Kasumi-1 (cell line): ENCODE measurements around the gene CSH1.
A peak's percentile ranks its signal among the peaks of the same experiment; 100 is the strongest.
"Not testable (repeated sequence)": the region's sequence is repeated elsewhere in the genome, so short reads cannot be mapped to it uniquely, and the experiment has no call there.

Experiments
- DNase-seq, 2 experiments: peaks; one replicate each; lab custom pipeline; 2025; lab: John Stamatoyannopoulos, UW

The CSH1 gene

DNA sequence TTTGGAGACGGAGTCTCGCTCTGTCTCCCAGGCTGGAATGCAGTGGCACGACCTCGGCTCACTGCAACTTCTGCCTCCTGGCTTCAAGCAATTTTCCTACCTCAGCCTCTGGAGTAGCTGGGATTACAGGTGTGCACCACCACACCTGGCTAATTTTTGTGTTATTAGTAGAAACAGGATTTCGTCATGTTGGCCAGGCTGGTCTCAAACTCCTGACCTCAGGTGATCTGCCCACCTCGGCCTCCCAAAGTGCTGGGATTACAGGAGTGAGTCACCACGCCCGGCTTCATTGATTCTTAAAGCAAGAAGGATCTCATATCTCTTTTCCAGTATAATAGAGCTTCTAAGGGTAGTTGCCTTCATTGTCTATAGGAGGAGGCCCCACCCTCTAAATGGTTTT is 8.4 kb upstream of the CSH1 start:
- not testable (repeated sequence) for DNase-seq

DNA sequence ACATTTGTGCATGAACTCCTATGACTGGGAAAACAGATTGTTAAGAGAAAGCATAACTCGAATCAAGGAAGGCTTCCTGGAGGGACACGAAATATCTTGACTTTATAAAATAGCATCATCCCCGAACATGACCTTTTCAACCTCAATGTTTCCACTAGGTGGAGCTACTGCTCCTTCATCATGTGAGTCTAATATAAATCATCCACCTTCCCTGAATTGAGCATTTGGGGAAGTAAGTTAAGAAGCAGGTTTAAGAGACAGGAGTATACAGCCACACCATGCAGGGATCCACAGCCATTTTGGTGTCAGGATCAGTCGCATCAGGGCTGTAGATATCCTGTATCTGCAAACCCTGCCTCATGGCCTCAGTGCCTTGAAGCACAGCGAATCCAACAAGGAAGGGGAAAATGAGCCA is 7.4 kb upstream of the CSH1 start:
- DNase-seq = peak; percentile 41 to 45

DNA sequence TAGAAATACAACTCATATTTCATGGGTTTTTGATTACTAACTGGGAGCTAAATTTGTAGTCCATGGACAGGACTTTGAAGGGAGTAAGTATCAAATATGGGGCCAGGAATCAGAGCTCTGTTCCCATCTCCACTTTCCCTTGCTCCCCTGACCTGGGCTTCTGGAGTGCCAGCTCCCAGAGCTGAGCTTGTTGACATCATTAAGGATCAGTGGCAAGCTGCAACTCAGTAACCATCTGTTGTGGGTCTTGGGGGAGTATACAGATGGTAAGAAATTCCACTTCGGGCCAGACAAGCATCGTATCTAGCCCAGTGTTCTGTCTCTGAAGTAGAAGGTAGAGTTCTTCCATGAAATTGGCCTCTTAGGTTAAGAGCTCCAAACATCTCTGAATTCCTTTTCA is 5.6 kb upstream of the CSH1 start:
- DNase-seq = not testable (repeated sequence)

DNA sequence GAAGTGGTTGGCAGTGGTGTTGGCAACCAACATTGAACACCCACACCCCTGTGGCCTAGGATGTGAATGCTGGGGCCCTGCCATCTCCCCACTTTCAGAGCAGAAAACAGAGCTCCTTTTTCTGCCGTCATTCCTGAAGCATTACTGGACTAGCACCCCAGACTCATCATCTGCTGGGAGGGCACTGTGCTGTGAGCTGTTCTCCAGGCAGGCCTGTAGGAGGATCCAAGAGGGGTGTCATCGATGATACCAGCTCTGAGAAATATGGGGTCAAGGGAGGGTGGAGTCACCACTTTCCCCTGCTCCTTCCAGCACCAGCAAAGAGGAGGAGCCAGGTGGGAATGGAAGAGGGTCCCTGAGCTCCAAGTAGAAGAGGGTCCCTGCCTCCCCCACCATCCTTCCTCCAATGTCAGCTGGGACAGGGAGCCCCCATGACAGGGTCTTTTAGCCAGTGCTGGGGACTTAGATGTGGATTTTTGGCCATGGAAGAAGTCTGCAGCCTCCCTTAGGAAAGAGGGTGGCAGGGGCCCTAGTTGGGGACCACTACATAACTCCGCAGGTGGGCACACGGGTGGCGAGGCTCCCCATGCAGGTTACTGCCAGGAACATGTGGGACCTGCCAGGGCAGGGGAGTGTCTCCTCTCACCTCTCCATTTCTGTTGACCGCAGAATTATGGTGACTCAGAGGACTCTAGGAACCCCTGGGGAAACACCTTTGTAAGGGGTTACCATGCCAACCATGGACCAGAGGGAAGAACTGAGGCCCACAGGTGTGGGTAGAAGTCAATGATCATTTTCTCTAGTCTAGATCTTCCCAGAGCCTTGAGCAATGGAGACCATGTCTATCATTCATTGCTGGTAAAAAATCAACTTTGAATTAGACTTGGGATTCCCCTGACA is 2.8 kb upstream of the CSH1 start:
- not testable (repeated sequence) for DNase-seq

DNA sequence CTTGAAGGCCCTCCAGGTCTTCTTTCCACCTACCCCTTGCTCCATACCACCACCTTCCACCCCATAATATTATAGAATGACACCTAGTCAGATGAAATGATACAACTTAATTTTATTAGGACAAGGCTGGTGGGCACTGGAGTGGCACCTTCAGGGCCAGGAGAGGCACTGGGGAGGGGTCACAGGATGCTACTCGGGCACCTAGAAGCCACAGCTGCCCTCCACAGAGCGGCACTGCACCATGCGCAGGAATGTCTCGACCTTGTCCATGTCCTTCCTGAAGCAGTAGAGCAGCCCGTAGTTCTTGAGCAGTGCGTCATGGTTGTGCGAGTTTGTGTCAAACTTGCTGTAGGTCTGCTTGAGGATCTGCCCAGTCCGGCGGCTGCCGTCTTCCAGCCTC is 1.6 kb downstream of the CSH1 start:
- not testable (repeated sequence) for DNase-seq

DNA sequence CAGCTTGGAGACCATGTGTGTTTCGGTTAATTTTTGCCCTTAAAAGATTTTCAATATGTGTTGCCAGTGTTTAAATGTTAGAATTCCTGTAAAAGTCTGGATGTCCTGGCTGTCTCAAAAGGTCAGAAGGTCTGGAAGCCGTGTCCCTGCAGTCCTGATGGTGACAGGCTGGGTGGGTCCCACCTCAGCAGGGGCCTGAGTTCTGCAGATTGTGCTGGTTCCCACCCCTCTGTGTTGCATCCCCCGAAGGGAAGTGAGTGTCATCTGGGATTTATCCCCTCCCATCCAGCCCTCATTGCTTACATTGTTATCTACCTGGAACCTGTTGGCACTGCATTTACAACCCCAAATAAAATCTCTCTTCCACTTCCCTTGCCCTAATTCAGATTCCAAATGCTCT is 2.4 kb downstream of the CSH1 start:
- DNase-seq = not testable (repeated sequence)

DNA sequence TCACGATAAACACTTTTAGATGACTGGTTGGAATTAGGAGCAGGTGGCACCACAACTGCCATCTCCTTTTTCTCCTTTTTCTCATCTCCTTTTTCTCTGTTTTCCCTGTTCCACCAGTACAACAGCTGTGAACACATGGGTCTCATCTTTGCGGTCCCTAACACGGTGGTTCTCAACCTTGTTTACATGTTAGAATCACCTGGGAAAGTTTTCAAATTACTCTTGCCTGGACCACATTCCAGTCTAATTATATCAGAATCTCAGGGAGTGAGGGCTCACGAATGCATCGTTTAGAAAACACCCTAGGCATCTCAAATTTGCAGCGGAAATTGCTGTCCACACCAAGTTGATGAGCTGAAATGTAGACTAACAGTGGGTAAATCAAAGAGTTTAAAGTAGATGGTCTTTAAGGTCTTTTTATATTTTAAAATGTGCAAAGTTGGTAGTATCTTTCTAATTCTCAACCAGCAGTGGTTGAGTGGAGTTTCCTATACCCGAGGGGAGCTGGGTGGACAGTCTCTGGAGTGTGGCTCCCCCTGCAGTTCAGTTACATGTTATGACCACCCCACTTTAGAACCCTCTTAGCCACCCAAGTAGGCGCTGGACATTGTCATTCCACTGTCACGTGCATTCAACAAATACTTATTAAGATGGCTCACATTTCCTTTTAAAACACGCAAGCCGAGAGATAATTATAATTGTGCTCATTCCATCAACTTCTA is 3.9 kb downstream of the CSH1 start:
- DNase-seq = not testable (repeated sequence)

DNA sequence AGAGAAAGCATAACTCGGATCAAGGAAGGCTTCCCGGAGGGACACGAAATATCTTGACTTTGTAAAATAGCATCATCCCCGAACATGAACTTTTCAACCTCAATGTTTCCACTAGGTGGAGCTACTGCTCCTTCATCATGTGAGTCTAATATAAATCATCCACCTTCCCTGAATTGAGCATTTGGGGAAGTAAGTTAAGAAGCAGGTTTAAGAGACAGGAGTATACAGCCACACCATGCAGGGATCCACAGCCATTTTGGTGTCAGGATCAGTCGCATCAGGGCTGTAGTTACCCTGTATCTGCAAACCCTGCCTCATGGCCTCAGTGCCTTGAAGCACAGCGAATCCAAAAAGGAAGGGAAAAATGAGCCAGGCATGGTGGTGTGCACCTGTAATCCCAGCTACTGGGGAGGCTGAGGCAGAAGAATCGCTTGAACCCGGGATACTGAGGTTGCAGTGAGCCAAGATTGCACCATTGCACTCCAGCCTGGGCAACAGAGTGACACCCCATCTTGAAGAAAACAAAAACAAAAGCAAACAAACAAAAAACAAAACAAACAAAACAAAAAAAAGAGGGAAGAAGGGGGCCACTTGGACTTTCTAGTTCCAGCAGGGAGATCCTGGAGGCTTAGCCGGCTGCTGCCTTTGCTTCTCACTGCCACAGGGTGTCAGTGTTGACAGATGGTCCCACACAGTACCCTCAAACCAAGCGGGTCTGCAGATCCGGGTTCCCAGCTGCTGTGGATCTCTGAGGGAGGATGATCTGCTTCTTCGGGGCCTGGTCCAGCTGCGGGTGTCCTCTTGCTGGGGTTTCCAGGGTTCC is 7.1 kb downstream of the CSH1 start:
- peak; percentile 55 to 60 for DNase-seq

DNA sequence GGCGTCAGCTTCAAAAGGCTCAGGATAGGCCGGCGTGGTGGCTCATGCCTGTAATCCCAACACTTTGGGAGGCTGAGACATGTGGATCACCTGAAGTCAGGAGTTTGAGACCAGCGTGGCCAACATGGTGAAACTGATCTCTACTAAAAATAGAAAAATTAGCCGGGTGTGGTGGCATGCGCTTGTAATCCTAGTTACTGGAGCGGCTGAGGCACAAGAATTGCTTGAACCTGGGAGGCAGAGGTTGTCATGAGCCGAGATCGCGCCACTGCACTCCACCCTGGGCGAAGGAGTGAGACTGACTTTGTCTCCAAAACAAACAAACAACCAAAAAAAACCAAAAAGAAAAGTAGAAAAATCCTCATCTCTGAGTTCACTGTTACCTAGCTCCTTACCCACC is 11.3 kb downstream of the CSH1 start:
- DNase-seq = not testable (repeated sequence)

DNA sequence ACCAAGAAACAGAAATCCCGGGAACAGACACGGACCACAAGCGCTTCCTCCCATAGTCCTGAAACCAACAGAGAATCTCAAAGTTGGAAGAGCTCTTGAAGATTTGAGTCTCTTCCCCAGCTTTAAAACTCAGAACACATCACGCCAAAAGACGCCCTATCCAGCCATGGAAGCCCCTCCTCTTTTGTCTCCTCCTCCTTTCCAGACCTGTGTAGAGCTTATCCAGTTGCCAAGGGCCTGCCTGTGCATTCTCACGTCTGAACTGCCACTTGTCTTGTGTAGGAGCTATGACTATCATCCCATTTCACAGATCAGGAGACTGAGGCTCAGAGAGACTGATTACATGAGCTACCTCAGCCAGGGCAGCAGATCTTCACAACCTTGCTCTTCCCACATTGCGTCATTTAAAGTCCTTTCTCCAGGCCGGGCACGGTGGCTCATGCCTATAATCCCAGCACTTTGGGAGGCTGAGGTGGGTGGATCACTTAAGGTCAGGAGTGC is 13.7 kb downstream of the CSH1 start:
- DNase-seq = not testable (repeated sequence)

DNA sequence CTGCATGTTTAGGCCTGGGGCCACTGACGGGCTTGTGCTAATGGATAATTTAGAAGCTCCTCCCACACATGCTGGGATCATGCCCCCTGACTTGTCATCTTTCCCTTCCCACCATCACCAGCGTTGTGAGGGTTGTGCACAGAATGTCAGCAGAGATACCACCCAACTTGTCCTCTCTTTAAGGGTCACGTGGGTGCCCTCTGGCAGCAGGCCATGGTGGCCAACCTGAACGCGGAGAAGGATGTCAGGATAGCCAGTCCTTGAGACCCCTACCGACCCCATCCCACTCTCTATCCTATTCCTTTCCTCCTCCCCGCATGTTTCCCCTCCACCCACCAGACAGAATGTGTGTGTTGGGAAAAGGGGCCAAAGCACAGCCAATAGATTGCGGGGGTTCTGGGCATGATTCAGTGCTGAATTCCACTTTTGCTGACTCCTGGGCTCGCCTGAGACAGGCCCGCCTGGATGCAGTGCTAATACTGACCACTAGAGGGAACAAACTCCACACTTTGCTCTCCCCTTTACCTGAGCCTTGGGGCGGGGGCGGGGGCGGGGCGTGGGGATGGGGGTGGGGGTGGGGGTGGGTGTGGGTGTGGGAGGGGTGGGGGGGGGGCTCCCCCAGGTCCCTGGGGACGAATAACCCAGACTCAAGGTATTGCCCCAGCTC is 14.3 kb downstream of the CSH1 start, which contains the start of gene GH2:
Gene GH2 (minus strand): TSS at position 10 of the 667 bp plus-strand sequence. CDS start 143 bp downstream, outside the sequence.
- DNase-seq = peak; percentile 68 to 73

DNA sequence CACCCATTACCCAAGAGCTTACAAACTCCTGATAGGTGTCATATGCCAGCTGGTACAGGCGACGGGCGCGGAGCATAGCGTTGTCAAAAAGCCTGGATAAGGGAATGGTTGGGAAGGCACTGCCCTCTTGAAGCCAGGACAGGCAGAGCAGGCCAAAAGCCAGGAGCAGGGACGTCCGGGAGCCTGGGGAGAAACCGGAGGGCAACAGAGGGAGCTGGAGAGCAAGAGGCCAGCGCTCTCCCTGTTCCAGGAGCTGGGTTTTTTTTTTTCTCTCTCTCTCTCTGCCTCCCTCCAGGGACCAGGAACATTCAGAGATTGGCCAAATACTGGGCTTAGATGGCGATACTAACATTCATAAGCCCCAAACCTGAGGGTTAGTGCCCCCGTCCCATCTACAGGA is 15.0 kb downstream of the CSH1 start:
- not testable (repeated sequence) for DNase-seq

DNA sequence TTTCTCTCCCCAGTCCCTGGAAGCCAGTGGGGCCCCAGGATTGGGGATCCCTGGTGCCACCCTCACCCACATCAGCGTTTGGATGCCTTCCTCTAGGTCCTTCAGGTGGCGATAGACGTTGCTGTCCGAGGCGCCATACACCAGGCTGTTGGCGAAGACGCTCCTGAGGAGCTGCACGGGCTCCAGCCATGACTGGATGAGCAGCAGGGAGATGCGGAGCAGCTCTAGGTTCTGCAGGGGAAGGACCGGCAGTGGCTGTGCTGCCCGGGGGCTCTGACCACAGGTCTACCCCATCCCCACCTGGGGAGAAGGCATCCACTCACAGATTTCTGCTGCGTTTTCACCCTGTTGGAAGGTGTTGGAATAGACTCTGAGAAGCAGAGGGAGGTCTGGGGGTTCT is 15.7 kb downstream of the CSH1 start:
- DNase-seq = no peak

DNA sequence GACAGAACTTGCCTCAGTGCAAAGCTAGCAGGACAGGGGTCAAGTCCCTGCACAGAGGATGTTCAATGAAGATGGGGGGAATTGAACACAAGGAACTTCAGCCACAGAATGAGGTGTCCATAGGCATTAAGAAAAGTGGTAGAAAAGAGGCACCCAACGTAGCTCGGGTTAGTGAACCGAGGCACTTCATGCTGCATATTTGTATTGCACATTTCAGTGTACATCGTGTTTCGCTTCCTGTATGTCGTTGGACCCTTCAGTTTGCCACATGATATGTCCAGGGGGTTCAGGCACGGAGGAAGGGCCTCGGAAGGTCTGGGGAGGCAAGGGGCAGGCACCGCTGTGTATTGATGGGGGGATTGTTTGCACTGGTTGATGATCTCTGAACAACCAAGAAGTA is 18.0 kb downstream of the CSH1 start:
- not testable (repeated sequence) for DNase-seq

DNA sequence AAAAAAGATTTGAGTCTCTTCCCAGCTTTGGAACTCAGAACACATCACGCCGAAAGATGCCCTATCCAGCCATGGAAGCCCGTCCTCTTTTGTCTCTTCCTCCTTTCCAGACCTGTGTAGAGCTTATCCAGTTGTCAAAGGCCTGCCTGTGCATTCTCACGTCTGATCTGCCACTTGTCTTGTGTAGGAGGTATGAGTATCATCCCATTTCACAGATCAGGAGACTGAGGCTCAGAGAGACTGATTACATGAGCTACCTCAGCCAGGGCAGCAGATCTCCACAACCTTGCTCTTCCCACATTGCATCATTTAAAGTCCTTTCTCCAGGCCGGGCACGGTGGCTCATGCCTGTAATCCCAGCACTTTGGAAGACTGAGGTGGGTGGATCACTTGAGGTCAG is 21.7 kb downstream of the CSH1 start:
- not testable (repeated sequence) for DNase-seq

DNA sequence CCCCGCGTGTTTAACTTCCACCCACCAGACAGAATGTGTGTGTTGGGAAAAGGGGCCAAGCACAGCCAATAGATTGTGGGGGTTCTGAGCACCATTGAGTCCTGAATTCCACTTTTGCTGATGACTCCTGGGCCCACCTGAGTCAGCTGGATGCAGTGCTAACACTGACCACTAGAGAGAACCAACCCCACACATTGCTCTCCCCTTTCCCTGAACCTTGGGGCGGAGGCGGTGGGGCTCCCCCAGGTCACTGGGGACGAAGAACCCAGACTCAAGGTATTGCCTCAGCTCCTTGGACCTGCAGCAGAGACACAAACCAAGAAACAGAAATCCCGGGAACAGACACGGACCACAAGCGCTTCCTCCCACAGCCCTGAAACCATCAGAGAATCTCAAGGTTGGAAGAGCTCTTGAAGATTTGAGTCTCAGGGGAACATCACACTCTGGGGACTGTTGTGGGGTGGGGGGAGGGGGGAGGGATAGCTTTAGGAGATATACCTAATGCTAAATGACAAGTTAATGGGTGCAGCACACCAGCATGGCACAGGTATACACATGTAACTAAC is 22.2 kb downstream of the CSH1 start:
- not testable (repeated sequence) for DNase-seq

DNA sequence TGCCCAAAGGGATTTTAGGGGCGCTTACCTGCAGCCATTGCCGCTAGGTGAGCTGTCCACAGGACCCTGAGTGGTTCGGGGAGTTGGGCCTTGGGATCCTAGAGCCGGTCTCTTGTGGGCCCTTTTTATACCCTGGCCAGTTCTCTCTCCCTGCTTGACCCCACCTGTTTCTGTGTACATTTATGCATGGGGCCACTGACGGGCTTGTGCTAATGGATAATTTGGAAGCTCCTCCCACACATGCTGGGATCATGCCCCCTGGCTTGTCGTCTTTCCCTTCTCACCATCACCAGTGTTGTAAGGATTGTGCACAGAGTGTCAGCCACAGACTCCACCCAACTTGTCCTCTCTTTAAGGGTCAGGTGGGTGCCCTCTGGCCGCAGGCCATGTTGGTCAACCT is 22.8 kb downstream of the CSH1 start, which contains the start of gene CSH2:
Gene CSH2 (minus strand): TSS at position 101 of the 400 bp plus-strand sequence. CDS start 63 bp downstream, at position 38.
- DNase-seq = not testable (repeated sequence)

DNA sequence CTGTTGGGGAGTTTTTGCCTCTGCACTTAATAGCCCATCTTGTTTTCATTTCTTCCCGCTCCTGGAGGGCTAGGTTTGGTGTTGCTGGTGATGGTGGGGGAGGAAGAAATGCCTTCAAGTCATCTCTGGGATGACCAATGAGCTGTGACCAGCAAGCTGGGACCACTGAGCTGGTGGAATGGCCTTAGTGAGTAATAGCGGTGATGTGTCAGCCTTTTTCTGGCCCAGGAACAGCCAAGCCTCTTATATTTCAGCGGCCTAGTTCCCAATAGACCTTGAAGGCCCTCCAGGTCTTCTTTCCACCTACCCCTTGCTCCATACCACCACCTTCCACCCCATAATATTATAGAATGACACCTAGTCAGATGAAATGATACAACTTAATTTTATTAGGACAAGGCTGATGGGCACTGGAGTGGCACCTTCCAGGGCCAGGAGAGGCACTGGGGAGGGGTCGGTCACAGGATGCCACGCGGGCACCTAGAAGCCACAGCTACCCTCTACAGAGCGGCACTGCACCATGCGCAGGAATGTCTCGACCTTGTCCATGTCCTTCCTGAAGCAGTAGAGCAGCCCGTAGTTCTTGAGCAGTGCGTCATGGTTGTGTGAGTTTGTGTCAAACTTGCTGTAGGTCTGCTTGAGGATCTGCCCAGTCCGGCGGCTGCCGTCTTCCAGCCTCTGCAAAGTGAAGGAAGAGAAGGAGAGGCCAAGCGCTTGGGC is 24.6 kb downstream of the CSH1 start:
- not testable (repeated sequence) for DNase-seq

DNA sequence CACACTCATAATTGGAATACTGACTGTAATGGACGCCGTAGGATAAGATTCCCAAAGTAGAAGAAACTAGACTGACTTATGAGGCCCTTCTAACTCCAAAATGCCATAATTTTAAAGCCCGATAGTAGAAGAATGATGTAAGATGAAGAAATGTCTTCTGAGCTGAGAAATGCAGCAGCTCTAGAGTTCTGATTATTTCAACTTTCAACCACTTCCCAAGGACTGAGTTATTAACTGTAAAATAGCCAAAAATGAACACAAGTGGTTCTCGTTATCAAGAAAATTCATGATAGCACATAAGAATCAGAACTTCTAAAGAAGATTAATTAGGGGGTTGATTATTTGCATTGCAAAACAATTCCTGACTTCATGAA is 26.1 kb downstream of the CSH1 start:
- DNase-seq = not testable (repeated sequence)
